Subcutaneous adipose tissue (tissue), 4 donors: ENCODE results near the gene C22orf15. TPM values are rescaled to one million over a fixed set of nuclear protein-coding genes. Genes with fewer than 3 reads are reported as not detected.

ENCODE experiments used
- CTCF ChIP-seq: fragments of 450-650 bp; IDR thresholded peaks from one replicate; pipeline ENCODE4 v1.5.1; 2016; ENCODE audit warnings: low read depth, mild to moderate bottlenecking, control low read depth, antibody characterized with exemption, moderate library complexity
- total RNA-seq, 4 donors: library from RNA; depleted of rRNA; stranded (reverse); fragments of >200 nt; gene quantifications; one replicate each; pipeline ENCODE4 v1.1.0, GENCODE V29; 2016

C22orf15 gene
- total RNA-seq, 4 donors from 2014 or later: not detected

GRCh38 chr22:23718371-23719165 lies 44.2 kb upstream of the C22orf15 start:
- no peak for TF ChIP-seq CTCF

GRCh38 chr22:23720855-23721254 lies 41.9 kb upstream of the C22orf15 start:
- no peak for TF ChIP-seq CTCF

- TF ChIP-seq CTCF: no peak
Measured at GRCh38 chr22:23722160-23722559, 40.6 kb upstream of the C22orf15 start.

- no peak for TF ChIP-seq CTCF
Measured at GRCh38 chr22:23722724-23723123, 40.1 kb upstream of the C22orf15 start.

GRCh38 chr22:23737696-23738095 lies 25.1 kb upstream of the C22orf15 start:
- no peak for TF ChIP-seq CTCF

- no peak for TF ChIP-seq CTCF
Measured at GRCh38 chr22:23742505-23743264, 20.1 kb upstream of the C22orf15 start.

- no peak for TF ChIP-seq CTCF
Measured at GRCh38 chr22:23743303-23743705, 19.5 kb upstream of the C22orf15 start.
